Upper lobe of left lung (tissue), 4 donors: ENCODE data around the gene MSI2.

Experiments
- POLR2A ChIP-seq, 4 donors: fragments of 450-650 bp; IDR thresholded peaks; one replicate each; pipeline ENCODE4 v1.5.1; 2016 to 2017; ENCODE audit warnings: antibody characterized with exemption in 4 of 4, mild to moderate bottlenecking in 2 of 4
- POLR2AphosphoS5 ChIP-seq, 2 donors: sonication (generic); formaldehyde crosslinking; IDR thresholded peaks; one replicate each; pipeline ENCODE4 v1.5.1; 2017; ENCODE audit warnings: antibody characterized with exemption in 2 of 2
- TF ChIP-seq, protein P1 (sequence below), 6 experiments: fragments of 450-650 bp in 4 of 6; fragments of 200-600 bp in 2 of 6; sonication (generic) in 2 of 6; IDR thresholded peaks; one replicate each; pipeline ENCODE4 v1.5.1; 2016 to 2019; ENCODE audit warnings: antibody characterized with exemption in 6 of 6

DNA sequence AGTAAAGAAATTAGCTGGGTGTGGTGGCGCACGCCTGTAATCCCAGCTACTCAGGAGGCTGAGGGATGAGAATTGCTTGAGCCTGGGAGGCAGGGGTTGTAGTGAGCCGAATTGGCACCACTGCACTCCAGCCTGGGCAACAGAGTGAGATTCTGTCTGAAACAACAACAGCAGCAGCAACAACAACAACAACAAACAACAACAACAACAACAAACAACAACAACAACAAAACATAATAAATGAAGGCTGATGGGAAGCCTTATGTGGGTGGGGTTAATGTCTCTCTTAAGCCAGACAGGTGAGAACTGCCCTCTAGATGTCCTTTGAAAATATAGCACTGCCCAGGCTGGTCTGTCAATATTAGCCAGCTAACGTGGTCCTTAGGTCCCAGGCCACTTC, 107.3 kb downstream of the MSI2 start:
- TF ChIP-seq POLR2A (IDR thresholded peaks at IDR 0.05) (no peak), POLR2AphosphoS5 (IDR thresholded peaks at IDR 0.05) (no peak)
- TF ChIP-seq, protein P1, sequence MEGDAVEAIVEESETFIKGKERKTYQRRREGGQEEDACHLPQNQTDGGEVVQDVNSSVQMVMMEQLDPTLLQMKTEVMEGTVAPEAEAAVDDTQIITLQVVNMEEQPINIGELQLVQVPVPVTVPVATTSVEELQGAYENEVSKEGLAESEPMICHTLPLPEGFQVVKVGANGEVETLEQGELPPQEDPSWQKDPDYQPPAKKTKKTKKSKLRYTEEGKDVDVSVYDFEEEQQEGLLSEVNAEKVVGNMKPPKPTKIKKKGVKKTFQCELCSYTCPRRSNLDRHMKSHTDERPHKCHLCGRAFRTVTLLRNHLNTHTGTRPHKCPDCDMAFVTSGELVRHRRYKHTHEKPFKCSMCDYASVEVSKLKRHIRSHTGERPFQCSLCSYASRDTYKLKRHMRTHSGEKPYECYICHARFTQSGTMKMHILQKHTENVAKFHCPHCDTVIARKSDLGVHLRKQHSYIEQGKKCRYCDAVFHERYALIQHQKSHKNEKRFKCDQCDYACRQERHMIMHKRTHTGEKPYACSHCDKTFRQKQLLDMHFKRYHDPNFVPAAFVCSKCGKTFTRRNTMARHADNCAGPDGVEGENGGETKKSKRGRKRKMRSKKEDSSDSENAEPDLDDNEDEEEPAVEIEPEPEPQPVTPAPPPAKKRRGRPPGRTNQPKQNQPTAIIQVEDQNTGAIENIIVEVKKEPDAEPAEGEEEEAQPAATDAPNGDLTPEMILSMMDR (IDR thresholded peaks at IDR 0.05), result no peak
